NT2/D1 (cell line): ENCODE results near the gene KRTAP10-4.

Source experiments
- SUZ12 ChIP-seq: IDR thresholded peaks from 2 replicates; pipeline ENCODE4 v1.6.1; 2011; ENCODE audit not compliant: insufficient read length, insufficient read depth; ENCODE audit errors: extremely low read depth
- YY1 ChIP-seq: IDR thresholded peaks from 2 replicates; pipeline ENCODE4 v1.6.1; 2011; ENCODE audit not compliant: insufficient read length, insufficient read depth
- ZNF274 ChIP-seq: IDR thresholded peaks from 2 replicates; pipeline ENCODE4 v1.6.1; 2011; ENCODE audit warnings: mild to moderate bottlenecking, low read depth, low read length

- TF ChIP-seq ZNF274 (no peak), YY1 (no peak), SUZ12 (no peak)
Measured at GRCh38 chr21:44592446-44593311, 19.1 kb downstream of the KRTAP10-4 start, which contains the start of gene KRTAP10-6.
